SU-DHL-6 (cell line): Measurements from ENCODE around the gene CCDC187.

Experiments
- H2AFZ ChIP-seq: fragments of 200-600 bp; sonication (generic); 2 replicates; pipeline ENCODE4 v1.6.1; 2014; ENCODE audit warnings: low read depth, mild to moderate bottlenecking, moderate library complexity, mixed read lengths, antibody characterized with exemption, low read length; ENCODE audit not compliant: severe bottlenecking
- H3F3A ChIP-seq: fragments of 200-600 bp; shearing (Covaris generic); 2 replicates; pipeline ENCODE4 v1.6.0; 2016; ENCODE audit warnings: antibody characterized with exemption, mild to moderate bottlenecking; ENCODE audit not compliant: insufficient read depth
- H3K27ac ChIP-seq: fragments of 200-600 bp; sonication (generic); 2 replicates; pipeline ENCODE4 v1.5.1; 2016; ENCODE audit warnings: low read depth, mild to moderate bottlenecking, low read length, moderate library complexity, mixed read lengths
- H3K27me3 ChIP-seq: fragments of 200-600 bp; sonication (generic), shearing (Covaris generic); 2 replicates; pipeline ENCODE4 v1.6.0; 2014; ENCODE audit warnings: mild to moderate bottlenecking, low read length
- H3K36me3 ChIP-seq: fragments of 200-600 bp; sonication (generic); 2 replicates; pipeline ENCODE4 v1.6.1; 2014; ENCODE audit warnings: mild to moderate bottlenecking, low read length, mixed read lengths
- H3K4me2 ChIP-seq: fragments of 300-600, 200-600 bp; shearing (Covaris generic), sonication (generic); 2 replicates; pipeline ENCODE4 v1.6.0; 2014; ENCODE audit warnings: low read length, low read depth, mild to moderate bottlenecking; ENCODE audit not compliant: poor library complexity, severe bottlenecking
- H3K4me3 ChIP-seq: fragments of 200-600 bp; sonication (generic); 2 replicates; pipeline ENCODE4 v1.5.1; 2014; ENCODE audit warnings: antibody characterized with exemption, low read length, mild to moderate bottlenecking, mixed read lengths; ENCODE audit not compliant: insufficient read depth, poor library complexity, severe bottlenecking
- H3K79me2 ChIP-seq: fragments of 200-600 bp; sonication (generic); 2 replicates; pipeline ENCODE4 v1.6.1; 2014; ENCODE audit warnings: mild to moderate bottlenecking, low read length, moderate library complexity; ENCODE audit not compliant: insufficient read depth
- H3K9ac ChIP-seq: fragments of 200-600 bp; sonication (generic); 2 replicates; pipeline ENCODE4 v1.7.0; 2014; ENCODE audit warnings: mild to moderate bottlenecking, low read length
- H3K9me2 ChIP-seq: fragments of 200-600 bp; sonication (generic); replicated peaks from 2 replicates; pipeline ENCODE4 v1.6.1; 2014; ENCODE audit warnings: low read length; ENCODE audit not compliant: insufficient read depth
- H3K9me3 ChIP-seq: fragments of 200-600 bp; sonication (generic); 2 replicates; pipeline ENCODE4 v1.6.1; 2014; ENCODE audit warnings: low read length, mixed read lengths; ENCODE audit not compliant: insufficient read depth
- H4K20me1 ChIP-seq: fragments of 200-600 bp; sonication (generic); 2 replicates; pipeline ENCODE4 v1.6.1; 2014; ENCODE audit warnings: low read depth, mild to moderate bottlenecking, antibody characterized with exemption, low read length, moderate library complexity, mixed read lengths
- EZH2phosphoT487 ChIP-seq: fragments of 200-600 bp; sonication (generic), shearing (Covaris generic); conservative IDR thresholded peaks from 2 replicates; pipeline ENCODE4 v1.6.1; 2018; ENCODE audit warnings: mild to moderate bottlenecking, antibody characterized with exemption, low read length, moderate library complexity, mixed read lengths
- TF ChIP-seq, protein P1 (sequence below): fragments of 200-600 bp; sonication (generic); IDR thresholded peaks from one replicate; pipeline ENCODE4 v1.5.1; 2017; ENCODE audit warnings: antibody characterized with exemption, mild to moderate bottlenecking, low read length, moderate library complexity; ENCODE audit not compliant: insufficient read depth, poor library complexity, severe bottlenecking

Gene CCDC187

DNA sequence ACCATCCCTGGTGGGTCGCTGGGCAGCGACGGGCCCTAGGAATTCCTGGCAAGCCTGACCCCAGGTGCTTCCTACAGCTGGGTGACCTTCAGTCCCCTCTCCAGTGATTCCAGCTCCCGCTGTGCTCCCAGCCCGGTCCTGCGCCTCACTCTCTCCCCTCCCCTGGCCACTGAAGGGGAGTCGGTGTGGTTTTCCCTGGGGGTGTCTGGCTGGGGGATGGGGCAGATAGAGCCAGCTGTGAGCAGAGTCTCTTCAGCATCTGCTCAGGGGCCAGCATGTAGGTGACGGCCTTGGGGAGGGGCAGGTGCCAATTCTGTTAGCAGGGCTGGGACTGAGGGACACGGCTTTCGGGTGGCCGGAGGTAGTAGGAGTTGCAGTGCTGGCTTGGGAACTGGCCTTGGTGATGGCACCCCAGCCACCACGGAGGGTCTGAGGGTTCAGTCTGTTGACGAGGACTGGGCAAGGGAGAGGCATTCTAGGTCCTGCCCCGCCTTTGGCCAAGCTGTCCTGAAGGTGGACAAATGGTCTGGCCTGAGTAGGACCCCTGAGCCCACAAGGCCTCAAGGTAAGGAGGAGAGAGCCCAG lies 26.6 kb upstream of the CCDC187 start:
- Histone ChIP-seq H3K27ac (no peak overlapping the region), H3F3A (no peaks in the 10 kb centered on the region), H3K4me2 (no peak overlapping the region), H4K20me1 (no peaks in the 10 kb centered on the region), H3K4me3 (no peak overlapping the region), H3K79me2 (no peaks in the 10 kb centered on the region), H3K9ac (no peak overlapping the region), H3K9me2 (no peaks in the 10 kb centered on the region), H3K9me3 (no peaks in the 10 kb centered on the region), H3K36me3 (no peaks in the 10 kb centered on the region), H2AFZ (no peak overlapping the region), H3K27me3 (no peaks in the 10 kb centered on the region)
- TF ChIP-seq EZH2phosphoT487, result no peak

DNA sequence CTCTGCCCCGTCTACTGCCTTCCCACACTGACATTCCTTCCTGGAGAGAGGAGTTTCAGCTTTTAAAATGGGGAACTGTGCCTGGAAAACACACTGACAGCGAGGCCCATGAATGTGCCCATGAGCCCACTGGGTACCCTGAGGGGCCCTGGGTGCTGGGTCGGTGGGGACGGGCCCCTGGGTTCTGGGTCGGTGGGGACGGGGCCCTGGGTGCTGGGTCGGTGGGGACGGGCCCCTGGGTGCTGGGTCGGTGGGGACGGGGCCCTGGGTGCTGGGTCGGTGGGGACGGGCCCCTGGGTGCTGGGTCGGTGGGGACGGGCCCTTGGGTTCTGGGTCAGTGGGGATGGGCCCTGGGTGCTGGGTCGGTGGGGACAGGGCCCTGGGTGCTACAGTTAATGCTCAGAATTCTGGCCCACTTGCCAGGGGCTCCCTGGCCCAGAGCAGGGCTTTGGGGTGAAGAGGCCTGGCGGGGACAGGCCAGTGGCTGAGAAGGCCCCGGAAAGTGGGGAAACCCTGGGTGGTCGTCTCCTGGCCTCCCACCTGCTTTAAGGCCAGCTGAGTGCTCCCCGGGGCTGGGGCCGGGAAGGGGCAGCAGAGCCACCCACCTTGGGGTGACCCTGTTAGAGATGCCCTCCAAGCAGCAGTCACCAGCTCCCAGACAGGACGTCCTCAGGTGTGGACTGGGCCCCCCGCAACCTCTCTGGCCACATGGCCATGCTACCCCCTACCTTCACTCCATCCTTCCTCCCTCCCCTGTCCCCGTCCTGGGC lies 25.9 kb upstream of the CCDC187 start:
- Histone ChIP-seq H3K4me3 (no peak overlapping the region), H3K9ac (no peak overlapping the region), H3K27ac (no peak overlapping the region), H3K27me3 (no peaks in the 10 kb centered on the region), H3K9me2 (no peaks in the 10 kb centered on the region), H4K20me1 (no peaks in the 10 kb centered on the region), H3K9me3 (no peaks in the 10 kb centered on the region), H3K4me2 (no peak overlapping the region), H2AFZ (no peak overlapping the region), H3K36me3 (no peaks in the 10 kb centered on the region), H3K79me2 (no peaks in the 10 kb centered on the region), H3F3A (no peaks in the 10 kb centered on the region)
- TF ChIP-seq, protein P1, sequence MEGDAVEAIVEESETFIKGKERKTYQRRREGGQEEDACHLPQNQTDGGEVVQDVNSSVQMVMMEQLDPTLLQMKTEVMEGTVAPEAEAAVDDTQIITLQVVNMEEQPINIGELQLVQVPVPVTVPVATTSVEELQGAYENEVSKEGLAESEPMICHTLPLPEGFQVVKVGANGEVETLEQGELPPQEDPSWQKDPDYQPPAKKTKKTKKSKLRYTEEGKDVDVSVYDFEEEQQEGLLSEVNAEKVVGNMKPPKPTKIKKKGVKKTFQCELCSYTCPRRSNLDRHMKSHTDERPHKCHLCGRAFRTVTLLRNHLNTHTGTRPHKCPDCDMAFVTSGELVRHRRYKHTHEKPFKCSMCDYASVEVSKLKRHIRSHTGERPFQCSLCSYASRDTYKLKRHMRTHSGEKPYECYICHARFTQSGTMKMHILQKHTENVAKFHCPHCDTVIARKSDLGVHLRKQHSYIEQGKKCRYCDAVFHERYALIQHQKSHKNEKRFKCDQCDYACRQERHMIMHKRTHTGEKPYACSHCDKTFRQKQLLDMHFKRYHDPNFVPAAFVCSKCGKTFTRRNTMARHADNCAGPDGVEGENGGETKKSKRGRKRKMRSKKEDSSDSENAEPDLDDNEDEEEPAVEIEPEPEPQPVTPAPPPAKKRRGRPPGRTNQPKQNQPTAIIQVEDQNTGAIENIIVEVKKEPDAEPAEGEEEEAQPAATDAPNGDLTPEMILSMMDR, result no peak
- TF ChIP-seq EZH2phosphoT487, result no peak

DNA sequence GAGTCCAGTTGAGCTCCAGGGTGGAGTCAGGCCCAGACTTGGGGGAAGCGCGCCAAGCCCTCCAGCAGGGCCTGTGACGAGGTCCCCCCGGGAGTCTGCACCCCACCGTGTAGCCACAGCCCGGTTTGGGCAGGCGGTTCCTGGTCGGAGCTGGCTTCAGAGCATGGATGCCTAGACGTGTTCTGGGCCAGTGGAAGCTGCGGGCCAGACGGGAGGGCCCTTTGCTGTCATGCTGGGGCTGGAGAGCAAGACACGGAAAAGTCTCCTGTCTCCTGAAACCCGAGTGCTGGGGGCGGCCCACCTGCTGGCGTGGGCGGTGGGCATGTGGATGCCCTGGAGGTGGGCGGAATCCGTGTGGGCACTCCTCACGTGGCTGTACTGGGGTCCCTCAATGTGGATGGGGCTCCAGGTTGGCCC lies 25.3 kb upstream of the CCDC187 start:
- Histone ChIP-seq H3K4me3 (no peak overlapping the region), H2AFZ (no peak overlapping the region), H4K20me1 (no peaks in the 10 kb centered on the region), H3K79me2 (no peaks in the 10 kb centered on the region), H3K9me3 (no peaks in the 10 kb centered on the region), H3K9me2 (no peaks in the 10 kb centered on the region), H3K27ac (no peak overlapping the region), H3F3A (no peaks in the 10 kb centered on the region), H3K9ac (no peak overlapping the region), H3K27me3 (no peaks in the 10 kb centered on the region), H3K4me2 (no peak overlapping the region), H3K36me3 (no peaks in the 10 kb centered on the region)
- TF ChIP-seq, protein P1, result no peak
- no peak for TF ChIP-seq EZH2phosphoT487

DNA sequence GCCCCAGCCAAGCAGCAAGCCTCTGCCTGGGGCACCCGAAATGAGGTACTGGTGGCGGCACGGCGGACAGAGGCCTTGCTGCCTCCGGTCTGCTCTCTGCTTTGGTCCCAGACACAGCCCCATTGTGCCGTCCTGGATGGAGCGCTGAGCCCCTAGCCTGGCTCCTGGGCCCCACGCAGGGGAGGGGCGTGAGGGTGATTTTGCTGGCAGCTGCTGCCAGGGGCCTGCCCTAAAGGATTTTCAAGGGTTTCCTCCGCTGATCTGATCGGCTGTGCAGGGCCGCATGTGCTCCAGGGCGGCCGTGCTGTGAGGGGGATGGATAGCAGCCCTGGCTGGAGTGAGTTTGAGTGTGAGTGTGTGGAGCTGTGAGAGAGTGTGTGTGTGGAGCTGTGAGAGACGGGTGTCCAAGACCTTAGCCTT lies 24.7 kb upstream of the CCDC187 start:
- no peak overlapping the region for H3K27ac ChIP-seq
- H3K79me2 ChIP-seq, result no peaks in the 10 kb centered on the region
- H3K9ac ChIP-seq, result no peak overlapping the region
- H4K20me1 ChIP-seq, result no peaks in the 10 kb centered on the region
- no peak overlapping the region for H2AFZ ChIP-seq
- no peaks in the 10 kb centered on the region for H3K27me3 ChIP-seq
- no peak overlapping the region for H3K4me3 ChIP-seq
- no peaks in the 10 kb centered on the region for H3F3A ChIP-seq
- TF ChIP-seq, protein P1, result no peak
- TF ChIP-seq EZH2phosphoT487, result no peak
- H3K9me2 ChIP-seq, result no peaks in the 10 kb centered on the region
- H3K36me3 ChIP-seq, result no peaks in the 10 kb centered on the region
- no peaks in the 10 kb centered on the region for H3K9me3 ChIP-seq
- no peak overlapping the region for H3K4me2 ChIP-seq
